A673 (cell line): ENCODE measurements around the gene CRABP1. TPM values are rescaled to one million over a fixed set of nuclear protein-coding genes. Genes with fewer than 3 reads are reported as not detected.

Experiments
- BruUV-seq: library from RNA; stranded (reverse); fragments of 400-500 nt; replicated peaks from 2 replicates; lab custom pipeline; 2021; lab: Mats Ljungman, UMichigan
- CTCF ChIA-PET: fragments of 300-600 bp; sonication (Branson Sonifier 250); formaldehyde crosslinking; loops from one replicate; lab custom pipeline; 2022; ENCODE audit warnings: antibody characterized with exemption; lab: Charles Lee
- POLR2A ChIA-PET: fragments of 300-600 bp; sonication (Branson Sonifier 250); formaldehyde crosslinking; loops from one replicate; lab custom pipeline; 2022; ENCODE audit warnings: antibody characterized with exemption; ENCODE audit not compliant: low non-redundant PET; lab: Charles Lee
- DNase-seq: peaks from one replicate; pipeline ENCODE4 v3.0.0-alpha.2; 2015; ENCODE audit warnings: low spot score
- H3K27ac ChIP-seq: fragments of 200-600 bp; sonication (generic); 2 replicates; pipeline ENCODE4 v1.5.1; 2016; ENCODE audit warnings: mixed run types, low read depth, mild to moderate bottlenecking, mixed read lengths, antibody characterized with exemption, low read length; ENCODE audit not compliant: poor library complexity, severe bottlenecking
- H3K27me3 ChIP-seq: fragments of 200-600 bp; sonication (generic); replicated peaks from 2 replicates; pipeline ENCODE4 v1.6.1; 2017; ENCODE audit warnings: mixed run types, low read depth, mild to moderate bottlenecking, mixed read lengths, antibody characterized with exemption, low read length; ENCODE audit not compliant: insufficient read depth, poor library complexity
- H3K36me3 ChIP-seq: fragments of 200-600 bp; sonication (generic); 2 replicates; pipeline ENCODE4 v1.6.1; 2016; ENCODE audit warnings: mixed run types, mild to moderate bottlenecking, mixed read lengths, antibody characterized with exemption, low read length; ENCODE audit not compliant: insufficient read depth, poor library complexity, severe bottlenecking
- H3K4me1 ChIP-seq: fragments of 200-600 bp; sonication (generic); 2 replicates; pipeline ENCODE4 v1.6.1; 2017; ENCODE audit warnings: mixed run types, mild to moderate bottlenecking, mixed read lengths, antibody characterized with exemption, low read length; ENCODE audit not compliant: insufficient read depth, poor library complexity, severe bottlenecking
- H3K4me3 ChIP-seq: fragments of 200-600 bp; sonication (generic); 2 replicates; pipeline ENCODE4 v1.5.1; 2016; ENCODE audit warnings: low read depth, mixed run types, mild to moderate bottlenecking, mixed read lengths, low read length; ENCODE audit not compliant: poor library complexity, severe bottlenecking
- H3K9me3 ChIP-seq: fragments of 200-600 bp; sonication (generic); 2 replicates; pipeline ENCODE4 v1.6.1; 2016; ENCODE audit warnings: mixed run types, low read depth, mild to moderate bottlenecking, mixed read lengths, antibody characterized with exemption, low read length; ENCODE audit not compliant: poor library complexity, severe bottlenecking
- CTCF ChIP-seq: fragments of 300-800, 200-600 bp; sonication (generic); conservative IDR thresholded peaks from 2 replicates; pipeline ENCODE4 v1.5.1; 2017; ENCODE audit warnings: low read depth, mild to moderate bottlenecking, antibody characterized with exemption, low read length, moderate library complexity, mixed read lengths
- EZH2 ChIP-seq: fragments of 200-600 bp; sonication (generic); IDR thresholded peaks from 2 replicates; pipeline ENCODE4 v1.6.1; 2017; ENCODE audit warnings: borderline replicate concordance, low read depth, mild to moderate bottlenecking, mixed read lengths, antibody characterized with exemption, low read length; ENCODE audit not compliant: poor library complexity, severe bottlenecking
- intact Hi-C: fragments of 100-400 bp; cut with micrococcal nuclease; formaldehyde crosslinking; loops from one replicate; pipeline ENCODE4 v1.10.0; 2022; ENCODE audit not compliant: unreplicated experiment
- total RNA-seq: library from RNA; stranded (reverse); gene quantifications from 2 replicates; pipeline ENCODE4 v1.2.3, GENCODE V29; 2021

Gene CRABP1
- total RNA-seq, 1 experiment from 2014 or later, result 61.2 TPM

GRCh38 chr15:78347586-78348543, 7.7 kb downstream of the CRABP1 start:
- peak; percentile 74 for DNase-seq
- H3K27me3 ChIP-seq, result no peaks in the 10 kb centered on the region
- H3K27ac ChIP-seq, result peak overlapping the region; percentile 48
- intact Hi-C loops, result no loop called here
- no peak for TF ChIP-seq CTCF
- no peak for TF ChIP-seq EZH2
- H3K4me1 ChIP-seq, result peaks cover 13% of the 10 kb centered on the region
- POLR2A ChIA-PET, result no interaction called here
- H3K4me3 ChIP-seq, result no peak overlapping the region
- CTCF ChIA-PET, result no interaction called here
- no TSS peak for BruUV-seq
- no peaks in the 10 kb centered on the region for H3K36me3 ChIP-seq
- no peaks in the 10 kb centered on the region for H3K9me3 ChIP-seq

- Histone ChIP-seq H3K4me1 (peaks cover 13% of the 10 kb centered on the region), H3K27me3 (no peaks in the 10 kb centered on the region), H3K4me3 (no peak overlapping the region), H3K9me3 (no peaks in the 10 kb centered on the region), H3K27ac (no peak overlapping the region), H3K36me3 (no peaks in the 10 kb centered on the region)
- intact Hi-C loops, result no loop called here
- no peak for TF ChIP-seq CTCF
- no peak for TF ChIP-seq EZH2
- no TSS peak for BruUV-seq
- ChIA-PET CTCF (no interaction called here), POLR2A (no interaction called here)
- DNase-seq, result no peak
Observed at GRCh38 chr15:78350058-78350457, 9.9 kb downstream of the CRABP1 start.

GRCh38 chr15:78351539-78351938, 11.4 kb downstream of the CRABP1 start:
- intact Hi-C loops, result no loop called here
- no peaks in the 10 kb centered on the region for H3K27me3 ChIP-seq
- POLR2A ChIA-PET, result no interaction called here
- no peak overlapping the region for H3K4me3 ChIP-seq
- no peak for DNase-seq
- no peaks in the 10 kb centered on the region for H3K9me3 ChIP-seq
- no peaks in the 10 kb centered on the region for H3K36me3 ChIP-seq
- no TSS peak for BruUV-seq
- H3K4me1 ChIP-seq, result peaks cover 13% of the 10 kb centered on the region
- CTCF ChIA-PET, result no interaction called here
- no peak overlapping the region for H3K27ac ChIP-seq
- TF ChIP-seq CTCF (no peak), EZH2 (no peak)
